NCI-H2029 (cell line): ENCODE data around the gene ISLR2.

ENCODE experiments used
- DNase-seq: peaks from one replicate; lab custom pipeline; 2025; lab: John Stamatoyannopoulos, UW

The ISLR2 gene

GRCh38 chr15:74129586-74130154 is 716 bp upstream of the ISLR2 start:
- DNase-seq, result no peak

GRCh38 chr15:74130849-74131627 is 652 bp downstream of the ISLR2 start:
- no peak for DNase-seq

GRCh38 chr15:74131628-74132413 is 1.4 kb downstream of the ISLR2 start:
- no peak for DNase-seq

GRCh38 chr15:74132681-74133651 is 2.6 kb downstream of the ISLR2 start:
- no peak for DNase-seq

GRCh38 chr15:74133694-74134386 is 3.5 kb downstream of the ISLR2 start:
- no peak for DNase-seq

- no peak for DNase-seq
Measured at GRCh38 chr15:74134387-74135027, 4.1 kb downstream of the ISLR2 start.

- DNase-seq, result no peak
Measured at GRCh38 chr15:74135041-74135565, 4.7 kb downstream of the ISLR2 start.

- DNase-seq, result no peak
Measured at GRCh38 chr15:74136540-74136813, 6.1 kb downstream of the ISLR2 start.

- no peak for DNase-seq
Measured at GRCh38 chr15:74136814-74137536, 6.6 kb downstream of the ISLR2 start.

- no peak for DNase-seq
Measured at GRCh38 chr15:74137537-74137894, 7.1 kb downstream of the ISLR2 start.

- DNase-seq, result no peak
Measured at GRCh38 chr15:74138642-74139041, 8.3 kb downstream of the ISLR2 start.

- DNase-seq, result no peak
Measured at GRCh38 chr15:74141591-74141990, 11.2 kb downstream of the ISLR2 start.

- DNase-seq, result no peak
Measured at GRCh38 chr15:74144153-74144775, 13.9 kb downstream of the ISLR2 start.

- DNase-seq, result no peak
Measured at GRCh38 chr15:74146277-74146800, 16.0 kb downstream of the ISLR2 start.

- no peak for DNase-seq
Measured at GRCh38 chr15:74147051-74147450, 16.7 kb downstream of the ISLR2 start.

- no peak for DNase-seq
Measured at GRCh38 chr15:74155766-74156417, 25.5 kb downstream of the ISLR2 start.

GRCh38 chr15:74156678-74157411 is 26.5 kb downstream of the ISLR2 start:
- no peak for DNase-seq
